Dedifferentiated amniotic fluid mesenchymal stem cell (primary cell): ENCODE measurements around the gene TEX101.

Source experiments
- DNase-seq: peaks from one replicate; pipeline ENCODE4 v3.0.0-alpha.2; 2016; ENCODE audit errors: extremely low spot score

The TEX101 gene

GRCh38 chr19:43446746-43447489 lies 32.2 kb downstream of the TEX101 start:
- peak; percentile 79 for DNase-seq

- no peak for DNase-seq
These were observed 33.0 kb downstream of the TEX101 start for GRCh38 chr19:43447655-43448054.

GRCh38 chr19:43450545-43450997 lies 35.9 kb downstream of the TEX101 start:
- DNase-seq = peak; percentile 28

- DNase-seq = no peak
These were observed 37.9 kb downstream of the TEX101 start for GRCh38 chr19:43452582-43452981.

GRCh38 chr19:43454031-43454430 lies 39.3 kb downstream of the TEX101 start:
- DNase-seq = no peak

- no peak for DNase-seq
These were observed 40.8 kb downstream of the TEX101 start for GRCh38 chr19:43455321-43456113.

- DNase-seq = no peak
These were observed 43.1 kb downstream of the TEX101 start for GRCh38 chr19:43457809-43458208.

- DNase-seq = no peak
These were observed 45.8 kb downstream of the TEX101 start for GRCh38 chr19:43460362-43461016.

GRCh38 chr19:43461303-43461702 lies 46.6 kb downstream of the TEX101 start:
- DNase-seq = no peak

- DNase-seq = no peak
These were observed 47.7 kb downstream of the TEX101 start for GRCh38 chr19:43462383-43462782.

- DNase-seq = no peak
These were observed 48.2 kb downstream of the TEX101 start for GRCh38 chr19:43462785-43463380.

GRCh38 chr19:43463381-43464133 lies 48.9 kb downstream of the TEX101 start:
- DNase-seq = peak; percentile 68

GRCh38 chr19:43464134-43464775 lies 49.6 kb downstream of the TEX101 start:
- DNase-seq = no peak

GRCh38 chr19:43465468-43466120 lies 50.9 kb downstream of the TEX101 start, which contains the start of gene LYPD3:
TSS of gene LYPD3 (minus strand) at chr19:43465608. CDS start at chr19:43465571, 37 bp downstream.
- no peak for DNase-seq

- DNase-seq = no peak
These were observed 52.1 kb downstream of the TEX101 start for GRCh38 chr19:43466793-43467192.

GRCh38 chr19:43467276-43467675 lies 52.6 kb downstream of the TEX101 start:
- DNase-seq = no peak

GRCh38 chr19:43467730-43468129 lies 53.0 kb downstream of the TEX101 start:
- DNase-seq = no peak
